Small intestine (tissue), 7 donors: Measurements from ENCODE around the gene ORAI2. TPM values are rescaled to one million over a fixed set of nuclear protein-coding genes. Genes with fewer than 3 reads are reported as not detected.

ENCODE experiments used
- DNase-seq, 2 donors: peaks; one replicate each; pipeline versions ENCODE4 v3.0.0 to v3.0.0-alpha.2; 2013
- FAIRE-seq: peaks from 2 replicates; lab custom pipeline; 2012; peaks lifted over from hg19 to GRCh38; lab: Jason Lieb, UNC
- H3K27ac ChIP-seq, 3 donors: one replicate each; pipeline ENCODE4 v1.5.1; 2013; ENCODE audit warnings: low read length in 2 of 3, mild to moderate bottlenecking in 2 of 3, control low read depth in 1 of 3, inconsistent platforms in 1 of 3, low read depth in 1 of 3, moderate library complexity in 1 of 3
- H3K27me3 ChIP-seq, 3 donors: one replicate each; pipeline ENCODE4 v1.6.1; 2013; ENCODE audit warnings: low read length in 3 of 3, inconsistent platforms in 1 of 3; ENCODE audit not compliant: control insufficient read depth in 3 of 3, insufficient read depth in 3 of 3
- H3K36me3 ChIP-seq, 3 donors: one replicate each; pipeline ENCODE4 v1.6.1; 2013; ENCODE audit warnings: low read length in 3 of 3, inconsistent platforms in 1 of 3, low read depth in 1 of 3, mild to moderate bottlenecking in 1 of 3, moderate library complexity in 1 of 3; ENCODE audit not compliant: control insufficient read depth in 3 of 3, insufficient read depth in 2 of 3
- H3K4me1 ChIP-seq, 3 donors: one replicate each; pipeline ENCODE4 v1.6.1; 2013; ENCODE audit warnings: low read length in 2 of 3, inconsistent platforms in 1 of 3, low read depth in 1 of 3, mild to moderate bottlenecking in 1 of 3, moderate library complexity in 1 of 3; ENCODE audit not compliant: control insufficient read depth in 3 of 3, insufficient read depth in 2 of 3
- H3K4me3 ChIP-seq, 3 donors: one replicate each; pipeline ENCODE4 v1.5.1; 2013; ENCODE audit warnings: low read length in 3 of 3, control low read depth in 1 of 3, inconsistent platforms in 1 of 3, low read depth in 1 of 3, mild to moderate bottlenecking in 1 of 3, moderate library complexity in 1 of 3
- H3K9me3 ChIP-seq, 2 donors: one replicate each; pipeline ENCODE4 v1.6.1; 2013; ENCODE audit warnings: low read depth in 1 of 2, low read length in 1 of 2; ENCODE audit not compliant: control insufficient read depth in 2 of 2, insufficient read depth in 1 of 2
- WGBS, 3 donors: extraction: QIAGEN DNeasy Blood & Tissue Kit; methylation state at CpG; one replicate each; pipeline ENCODE4 v1.1.7; 2013; 5-methylcytosine and 5-hydroxymethylcytosine counted together
- polyA plus RNA-seq, 4 donors: library from polyadenylated mRNA; stranded (reverse) in 3 of 4; unstranded in 1 of 4; fragments of 200-250 nt in 3 of 4; fragments of 120-200 nt in 1 of 4; gene quantifications; one replicate each; pipeline versions ENCODE4 v1.2.1 to v1.2.3, GENCODE V29; 2013
- donor health status: healthy with polysubstance abuse.
- donor health status: control.
- donor health status: control.
- donor health status: Bipolar disorder and iron deficiency.
- donor health status: healthy.

Gene ORAI2
- polyA plus RNA-seq, 4 donors: 0.89 to 8.8 (median 5.4) TPM

DNA sequence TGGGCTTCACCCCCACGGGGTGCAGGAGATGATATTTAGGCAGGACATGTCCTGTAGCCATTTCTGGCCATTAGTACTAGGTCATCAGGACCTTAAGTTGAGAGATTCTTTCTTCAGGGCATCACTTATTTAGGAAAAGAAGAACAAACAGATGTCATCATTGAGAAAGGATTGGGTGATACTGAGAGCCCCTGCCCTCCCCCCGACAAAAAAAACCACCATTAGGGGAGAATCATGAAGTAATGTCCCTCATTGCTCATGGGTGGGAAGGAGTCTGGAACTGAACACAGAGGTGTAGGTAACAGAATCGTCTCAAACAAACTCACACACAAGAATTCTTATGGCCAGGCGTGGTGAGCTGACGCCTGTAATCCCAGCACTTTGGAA is 6.4 kb upstream of the ORAI2 start:
- Histone ChIP-seq H3K27me3 (no peaks in the 10 kb centered on the region), H3K4me3 (no peak overlapping the region), H3K4me1 (peaks cover 0 to 6% (median 0%) of the 10 kb centered on the region in 3 donors), H3K9me3 (no peaks in the 10 kb centered on the region), H3K36me3 (peaks cover 0 to 53% (median 2%) of the 10 kb centered on the region in 3 donors), H3K27ac (peak overlapping the region in 2 of 3 donors; percentile 80 to 96)
- DNase-seq (no peak), FAIRE-seq (no peak)
- 75 to 77% (median 76%) methylated on average over 5 of the region's 5 CpGs for WGBS, 3 donors

DNA sequence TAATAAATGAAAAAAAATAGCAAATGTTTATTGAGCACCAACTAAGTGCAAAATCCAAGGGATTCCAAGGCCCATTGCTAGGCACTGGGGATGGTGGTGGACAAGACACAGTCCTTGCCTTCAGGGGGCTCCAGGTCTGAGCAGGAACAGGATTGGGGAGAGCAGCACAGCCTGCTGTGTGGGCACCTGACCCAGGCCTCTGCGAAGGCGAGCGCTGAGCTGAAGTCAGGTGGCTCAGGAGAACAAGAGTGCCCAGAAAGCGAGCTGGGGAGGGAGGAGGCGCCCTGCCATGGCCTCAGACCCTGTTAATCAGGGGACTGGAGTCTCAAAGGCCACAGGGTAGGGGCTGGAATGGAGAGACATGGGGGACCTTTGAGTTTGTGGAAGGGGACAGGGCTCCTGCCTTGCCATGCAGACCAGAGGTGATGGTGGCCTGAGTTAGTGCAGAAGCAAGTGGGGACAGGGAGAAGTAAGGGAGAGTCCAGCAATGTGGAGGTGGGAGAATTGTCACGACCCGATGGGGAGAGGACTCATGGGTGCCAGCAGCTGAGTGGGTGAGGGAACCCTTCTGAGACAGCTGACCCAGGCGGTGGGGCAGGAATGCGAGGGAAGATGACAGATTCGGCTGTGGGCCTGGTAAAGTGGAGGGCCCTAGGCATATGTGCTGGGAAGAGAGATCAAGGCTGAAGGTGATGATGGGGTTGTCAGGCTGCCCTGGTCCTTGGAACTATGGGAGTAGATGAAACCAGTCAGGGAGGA is 4.1 kb upstream of the ORAI2 start:
- peak overlapping the region in 1 of 3 donors; percentile 33 for H3K27ac ChIP-seq
- 92 to 97% (median 95%) methylated on average over 10 of the region's 10 CpGs for WGBS, 3 donors

DNA sequence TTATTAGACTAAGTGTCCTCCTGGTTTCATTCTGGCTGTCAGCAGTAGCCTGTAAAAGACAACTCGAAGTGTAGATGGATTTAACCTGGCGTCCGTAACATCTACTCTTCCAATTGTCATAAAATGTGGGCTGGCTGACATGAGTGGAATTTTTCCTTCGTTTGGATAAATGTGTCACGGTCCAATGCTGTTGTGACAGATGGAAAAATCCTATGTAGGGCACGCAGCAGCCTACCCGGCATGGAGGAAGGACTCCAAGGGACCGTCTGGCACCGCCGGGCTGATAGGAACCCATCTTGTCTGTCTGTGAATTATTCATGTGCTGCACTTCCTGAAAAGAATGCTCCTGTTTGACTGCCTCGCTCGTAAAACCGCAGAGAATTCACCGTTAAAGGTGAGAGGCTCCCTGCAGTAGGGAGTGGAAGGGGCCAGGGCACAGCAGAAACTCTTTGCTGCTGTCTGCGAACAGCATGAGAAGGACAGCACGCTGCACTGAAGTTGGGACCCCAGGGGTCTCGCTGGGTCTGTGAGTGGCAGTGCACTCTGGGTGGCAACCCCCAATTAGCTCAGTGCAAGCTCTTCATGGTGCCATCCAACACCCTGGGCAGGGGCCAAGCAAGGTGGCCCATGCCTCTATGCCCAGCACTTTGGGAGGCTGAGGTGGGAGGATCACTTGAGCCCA is 1.6 kb upstream of the ORAI2 start:
- Histone ChIP-seq H3K9me3 (no peaks in the 10 kb centered on the region), H3K4me1 (peaks cover 0 to 22% (median 0%) of the 10 kb centered on the region in 3 donors), H3K4me3 (no peak overlapping the region), H3K27ac (peak overlapping the region; percentile 11 to 77 (median 55)), H3K36me3 (peaks cover 0 to 12% (median 0%) of the 10 kb centered on the region in 3 donors), H3K27me3 (no peaks in the 10 kb centered on the region)
- 31 to 35% (median 33%) methylated on average over 17 of the region's 17 CpGs for WGBS, 3 donors
- DNase-seq (peak; percentile 39 to 57), FAIRE-seq (no peak)

More for the DNA sequence above, 4.1 kb upstream of the ORAI2 start:
- FAIRE-seq (no peak), DNase-seq (no peak)
- no peaks in the 10 kb centered on the region for H3K9me3 ChIP-seq
- H3K27me3 ChIP-seq: no peaks in the 10 kb centered on the region
- no peak overlapping the region for H3K4me3 ChIP-seq
- H3K36me3 ChIP-seq: peaks cover 0 to 34% (median 0%) of the 10 kb centered on the region in 3 donors
- H3K4me1 ChIP-seq: peaks cover 0 to 20% (median 0%) of the 10 kb centered on the region in 3 donors

DNA sequence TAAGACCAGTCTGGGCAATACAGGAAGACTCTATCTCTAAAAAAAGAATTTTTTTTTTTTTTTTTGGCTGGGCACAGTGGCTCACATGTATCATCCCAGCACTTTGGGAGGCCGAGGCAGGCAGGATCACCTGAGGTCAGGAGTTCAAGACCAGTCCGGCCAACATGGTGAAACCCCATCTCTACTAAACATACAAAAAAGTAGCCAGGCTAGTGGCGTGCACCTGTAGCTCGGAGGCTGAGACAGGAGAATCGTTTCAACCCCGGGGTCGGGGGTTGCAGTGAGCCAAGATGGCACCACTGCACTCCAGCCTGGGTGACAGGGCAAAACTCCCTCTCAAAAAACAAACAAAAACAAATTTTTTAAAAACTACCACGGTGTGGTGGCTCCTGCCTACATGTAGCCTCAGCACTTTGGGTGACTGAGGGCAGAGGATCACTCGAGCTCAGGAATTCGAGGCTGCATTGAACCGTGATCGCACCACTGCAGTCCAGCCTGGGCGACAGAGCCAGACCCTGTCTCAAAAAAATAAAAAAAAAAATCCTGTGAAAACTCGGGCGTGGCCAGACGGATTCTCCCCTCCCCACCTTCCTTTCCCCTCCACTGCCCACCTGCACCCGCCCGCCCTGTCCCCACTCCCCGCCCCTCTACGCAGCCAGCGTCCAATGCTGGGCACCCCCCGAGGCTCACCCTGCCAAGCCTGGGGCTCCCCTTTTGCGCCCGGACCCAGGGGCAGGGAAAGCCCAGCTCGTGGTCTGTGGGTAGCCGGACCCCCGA is 745 bp upstream of the ORAI2 start:
- H3K36me3 ChIP-seq: peaks cover 0 to 5% (median 0%) of the 10 kb centered on the region in 3 donors
- FAIRE-seq: no peak
- 16 to 29% (median 25%) methylated on average over 25 to 27 of the region's 27 CpGs for whole genome bisulfite sequencing, 3 donors

DNA sequence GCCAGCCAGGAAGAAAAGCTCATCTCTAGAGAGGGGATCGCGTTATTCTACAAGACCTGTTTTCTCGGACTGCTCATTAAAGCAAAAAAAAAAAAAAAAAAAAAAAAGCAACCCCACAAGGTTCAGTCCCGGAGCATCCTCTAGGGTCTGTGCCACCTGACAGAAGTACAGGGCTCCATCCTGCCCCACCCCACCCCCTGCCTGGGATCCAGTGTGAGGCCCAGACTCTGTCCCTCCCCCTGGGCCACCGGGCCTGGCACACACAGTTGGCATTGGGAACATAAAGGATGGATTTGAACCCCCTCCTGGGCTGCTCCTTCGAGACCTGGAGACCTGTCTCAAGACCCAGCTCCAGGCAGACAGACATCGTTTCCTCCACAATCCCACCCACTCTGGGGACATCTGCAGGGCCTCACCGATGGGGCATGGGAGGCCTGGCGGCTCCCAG is 688 bp downstream of the ORAI2 start:
- Histone ChIP-seq H3K36me3 (peaks cover 0 to 8% (median 0%) of the 10 kb centered on the region in 3 donors), H3K4me3 (peak overlapping the region; percentile 65 to 85 (median 69)), H3K27me3 (no peaks in the 10 kb centered on the region), H3K27ac (peak overlapping the region in 2 of 3 donors; percentile 5 to 62), H3K9me3 (no peaks in the 10 kb centered on the region), H3K4me1 (peaks cover 0 to 22% (median 0%) of the 10 kb centered on the region in 3 donors)
- no peak for FAIRE-seq
- 25 to 37% (median 27%) methylated on average over 9 of the region's 9 CpGs for WGBS, 3 donors
- no peak for DNase-seq

More for the DNA sequence above, 745 bp upstream of the ORAI2 start:
- DNase-seq: no peak
- Histone ChIP-seq H3K4me1 (peaks cover 0 to 22% (median 0%) of the 10 kb centered on the region in 3 donors), H3K27me3 (no peaks in the 10 kb centered on the region), H3K27ac (peak overlapping the region; percentile 55 to 89 (median 62)), H3K4me3 (peak overlapping the region; percentile 69 to 85 (median 78)), H3K9me3 (no peaks in the 10 kb centered on the region)

DNA sequence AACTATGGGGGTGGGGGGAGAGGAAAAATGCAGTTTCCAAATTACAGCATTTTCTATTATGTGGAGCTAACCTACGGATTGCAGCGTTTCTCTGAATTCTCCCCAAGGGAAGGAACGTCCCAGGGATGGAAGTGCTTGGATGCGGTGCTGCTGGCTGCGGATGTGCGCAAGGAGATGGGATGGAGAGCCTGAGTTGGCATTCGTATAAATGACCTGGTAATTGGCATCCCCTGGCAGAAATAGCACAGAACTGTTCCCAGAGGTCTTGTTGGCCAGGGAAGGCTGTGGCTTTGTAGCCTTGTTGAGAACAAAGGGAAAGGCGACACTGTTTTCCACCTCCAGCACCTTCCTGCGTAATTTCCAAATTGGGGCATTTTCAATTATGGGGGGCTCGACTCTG is 2.7 kb downstream of the ORAI2 start:
- 79 to 96% (median 89%) methylated on average over 10 of the region's 10 CpGs for WGBS, 3 donors

DNA sequence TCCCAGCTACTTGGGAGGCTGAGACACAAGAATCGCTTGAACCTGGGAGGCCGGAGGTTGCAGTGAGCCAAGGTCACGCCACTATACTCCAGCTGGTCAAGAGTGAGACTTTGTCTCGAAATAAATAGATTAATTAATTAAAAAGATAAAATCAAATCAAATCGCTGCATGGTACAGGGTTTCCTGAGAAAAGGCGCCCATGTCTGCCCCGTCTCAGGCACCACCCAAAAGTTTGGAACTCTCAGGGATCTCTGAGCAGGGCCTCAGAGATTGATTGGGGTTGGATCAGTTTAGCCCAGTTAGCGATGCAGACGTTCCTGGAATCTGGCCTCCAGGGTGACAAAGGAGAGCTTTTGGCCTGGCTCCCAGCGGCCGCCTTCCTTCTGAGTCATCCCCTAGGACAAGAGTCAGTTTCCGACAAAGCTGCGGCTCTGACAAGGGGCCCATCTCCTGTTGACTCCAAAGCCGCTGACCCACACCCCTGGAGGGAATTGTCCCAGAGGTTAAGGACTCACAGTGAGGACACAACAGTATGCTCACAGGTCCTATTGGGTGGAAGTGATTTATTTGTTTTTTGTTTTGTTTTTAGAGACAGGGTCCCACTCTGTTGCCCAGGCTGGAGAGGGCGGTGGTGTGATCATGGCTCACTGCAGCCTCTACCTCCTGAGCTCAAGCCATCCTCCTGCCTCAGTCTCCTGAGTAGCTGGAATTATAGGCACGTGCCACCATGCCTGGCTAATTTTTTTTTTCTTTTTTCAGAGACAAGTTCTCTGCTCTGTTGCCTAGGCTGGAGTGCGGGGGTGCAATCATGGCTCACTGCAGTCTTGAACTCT is 6.8 kb downstream of the ORAI2 start:
- H3K36me3 ChIP-seq: peaks cover 0 to 21% (median 0%) of the 10 kb centered on the region in 3 donors
- H3K9me3 ChIP-seq: no peaks in the 10 kb centered on the region
- peak in 1 of 2 donors; percentile 79 for DNase-seq
- no peak overlapping the region for H3K4me3 ChIP-seq
- H3K27me3 ChIP-seq: no peaks in the 10 kb centered on the region
- H3K4me1 ChIP-seq: no peaks in the 10 kb centered on the region
- FAIRE-seq: no peak
- H3K27ac ChIP-seq: peak overlapping the region in 1 of 3 donors; percentile 30
- 29 to 72% (median 58%) methylated on average over 17 of the region's 17 CpGs for WGBS, 3 donors

More for the DNA sequence above, 2.7 kb downstream of the ORAI2 start:
- DNase-seq (no peak), FAIRE-seq (no peak)
- H3K4me1 ChIP-seq: peaks cover 0 to 22% (median 0%) of the 10 kb centered on the region in 3 donors
- H3K36me3 ChIP-seq: peaks cover 0 to 13% (median 0%) of the 10 kb centered on the region in 3 donors
- H3K27me3 ChIP-seq: no peaks in the 10 kb centered on the region
- H3K4me3 ChIP-seq: no peak overlapping the region
- no peak overlapping the region for H3K27ac ChIP-seq
- no peaks in the 10 kb centered on the region for H3K9me3 ChIP-seq
